Activated B cell treated with CpG ODN at 0.5 μM for 24 hours (primary cell): ENCODE results near the gene NHS. TPM values are rescaled to one million over a fixed set of nuclear protein-coding genes. Genes with fewer than 3 reads are reported as not detected.

Experiments
- ATAC-seq: fragments of 200-7000 bp; cut with Tn5 transposase; one replicate; pipeline ENCODE4 v1.10.0; 2021; ENCODE audit warnings: low read depth, mild to moderate bottlenecking, moderate library complexity
- CTCF ChIA-PET: fragments of 350-600 bp; sonication (Branson Sonifier 250); formaldehyde crosslinking; loops from one replicate; lab custom pipeline; 2021; ENCODE audit warnings: antibody characterized with exemption; lab: Charles Lee
- POLR2A ChIA-PET: fragments of 350-600 bp; sonication (Branson Sonifier 250); formaldehyde crosslinking; loops from one replicate; lab custom pipeline; 2021; ENCODE audit warnings: antibody characterized with exemption; lab: Charles Lee
- DNase-seq: peaks from one replicate; pipeline ENCODE4 v3.0.0; 2022
- H3K27ac Mint-ChIP-seq: one replicate; pipeline ENCODE4 v1.8.0; 2020; ENCODE audit warnings: mixed read lengths
- H3K27me3 Mint-ChIP-seq: one replicate; pipeline ENCODE4 v1.8.0; 2021; ENCODE audit warnings: mixed read lengths
- H3K36me3 Mint-ChIP-seq: one replicate; pipeline ENCODE4 v1.8.0; 2021; ENCODE audit warnings: low read depth, mixed read lengths
- H3K4me1 Mint-ChIP-seq: one replicate; pipeline ENCODE4 v1.8.0; 2021; ENCODE audit warnings: mixed read lengths
- H3K4me3 Mint-ChIP-seq: one replicate; pipeline ENCODE4 v1.8.0; 2020; ENCODE audit warnings: mild to moderate bottlenecking, mixed read lengths
- H3K9me3 Mint-ChIP-seq: one replicate; pipeline ENCODE4 v1.8.0; 2020; ENCODE audit warnings: mixed read lengths
- intact Hi-C: fragments of 100-400 bp; cut with micrococcal nuclease; formaldehyde crosslinking; loops from one replicate; pipeline ENCODE4 v1.15.1; 2024
- total RNA-seq: library from RNA; stranded (reverse); gene quantifications from 2 replicates; pipeline ENCODE4 v1.2.3, GENCODE V29; 2022
- TF ChIP-seq, protein P1 (sequence below): fragments of 200-600 bp; IDR thresholded peaks from one replicate; pipeline ENCODE4 v1.8.0; 2022; ENCODE audit warnings: antibody characterized with exemption, mild to moderate bottlenecking

Gene NHS
- total RNA-seq, 1 donor from 2014 or later: not detected

DNA sequence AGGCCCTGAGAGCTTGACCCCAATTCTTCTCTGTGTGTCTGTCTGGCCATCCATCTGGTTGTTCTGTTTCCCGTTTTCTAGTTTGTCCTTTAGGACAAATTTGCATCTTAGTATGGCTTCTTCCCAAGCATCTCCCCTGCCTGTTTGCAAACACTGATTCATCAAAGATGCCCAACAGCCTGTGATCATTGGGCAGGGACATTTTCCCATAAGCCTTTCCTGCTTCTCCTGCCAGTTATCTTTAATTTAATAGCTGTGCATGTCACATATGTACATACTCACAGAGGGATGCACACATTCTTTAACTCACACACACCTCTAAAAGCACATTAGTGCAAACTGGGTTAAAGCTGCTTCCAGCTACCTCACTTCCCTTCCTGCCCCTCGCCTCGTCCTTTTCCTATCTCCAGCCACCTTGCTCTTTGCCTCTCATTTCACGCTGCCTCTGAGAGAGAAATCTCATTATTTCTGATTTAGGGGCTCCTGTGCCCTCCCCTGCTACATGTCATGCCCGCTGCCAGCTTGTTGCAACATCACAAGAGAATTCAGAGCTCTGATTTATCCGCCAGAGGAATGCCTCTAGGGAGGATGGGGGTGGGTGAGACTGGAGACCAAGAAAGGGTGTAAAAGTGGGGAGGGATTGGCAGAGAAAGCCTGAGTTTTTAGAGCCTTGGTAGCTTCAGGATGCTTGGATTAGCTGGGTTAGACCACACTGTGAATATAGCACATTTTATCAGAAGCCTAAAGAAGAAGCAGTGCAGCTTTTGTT is 100.6 kb downstream of the NHS start:
- TF ChIP-seq, protein P1, sequence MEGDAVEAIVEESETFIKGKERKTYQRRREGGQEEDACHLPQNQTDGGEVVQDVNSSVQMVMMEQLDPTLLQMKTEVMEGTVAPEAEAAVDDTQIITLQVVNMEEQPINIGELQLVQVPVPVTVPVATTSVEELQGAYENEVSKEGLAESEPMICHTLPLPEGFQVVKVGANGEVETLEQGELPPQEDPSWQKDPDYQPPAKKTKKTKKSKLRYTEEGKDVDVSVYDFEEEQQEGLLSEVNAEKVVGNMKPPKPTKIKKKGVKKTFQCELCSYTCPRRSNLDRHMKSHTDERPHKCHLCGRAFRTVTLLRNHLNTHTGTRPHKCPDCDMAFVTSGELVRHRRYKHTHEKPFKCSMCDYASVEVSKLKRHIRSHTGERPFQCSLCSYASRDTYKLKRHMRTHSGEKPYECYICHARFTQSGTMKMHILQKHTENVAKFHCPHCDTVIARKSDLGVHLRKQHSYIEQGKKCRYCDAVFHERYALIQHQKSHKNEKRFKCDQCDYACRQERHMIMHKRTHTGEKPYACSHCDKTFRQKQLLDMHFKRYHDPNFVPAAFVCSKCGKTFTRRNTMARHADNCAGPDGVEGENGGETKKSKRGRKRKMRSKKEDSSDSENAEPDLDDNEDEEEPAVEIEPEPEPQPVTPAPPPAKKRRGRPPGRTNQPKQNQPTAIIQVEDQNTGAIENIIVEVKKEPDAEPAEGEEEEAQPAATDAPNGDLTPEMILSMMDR: no peak
- no peak for DNase-seq
- POLR2A ChIA-PET: no interaction called here
- Mint-ChIP-seq H3K36me3 (no peaks in the 10 kb centered on the region), H3K27me3 (no peaks in the 10 kb centered on the region), H3K4me3 (no peak overlapping the region), H3K27ac (no peak overlapping the region), H3K9me3 (no peaks in the 10 kb centered on the region), H3K4me1 (no peaks in the 10 kb centered on the region)
- no peak for ATAC-seq
- intact Hi-C loops: no loop called here
- CTCF ChIA-PET: no interaction called here

DNA sequence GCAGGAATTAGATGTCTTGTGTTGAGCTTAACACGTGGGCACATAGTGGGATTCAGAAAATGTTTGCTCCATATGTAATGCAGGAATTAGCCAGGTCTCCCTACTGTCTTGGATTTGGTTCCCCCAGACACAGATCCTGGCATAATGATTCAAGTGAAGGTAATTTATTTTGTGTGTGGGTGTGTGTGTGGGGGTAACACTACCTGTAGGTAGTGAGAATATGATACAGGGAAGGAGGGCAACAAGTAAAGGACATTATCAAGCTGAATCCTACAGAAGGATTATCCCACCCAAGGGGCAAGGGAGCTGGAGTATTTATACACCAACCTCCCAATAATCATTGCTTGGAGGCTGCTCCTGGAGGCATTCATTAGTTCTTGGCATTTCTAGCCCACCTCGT is 101.4 kb downstream of the NHS start:
- CTCF ChIA-PET: no interaction called here
- Mint-ChIP-seq H3K4me1 (no peaks in the 10 kb centered on the region), H3K27ac (no peak overlapping the region)

DNA sequence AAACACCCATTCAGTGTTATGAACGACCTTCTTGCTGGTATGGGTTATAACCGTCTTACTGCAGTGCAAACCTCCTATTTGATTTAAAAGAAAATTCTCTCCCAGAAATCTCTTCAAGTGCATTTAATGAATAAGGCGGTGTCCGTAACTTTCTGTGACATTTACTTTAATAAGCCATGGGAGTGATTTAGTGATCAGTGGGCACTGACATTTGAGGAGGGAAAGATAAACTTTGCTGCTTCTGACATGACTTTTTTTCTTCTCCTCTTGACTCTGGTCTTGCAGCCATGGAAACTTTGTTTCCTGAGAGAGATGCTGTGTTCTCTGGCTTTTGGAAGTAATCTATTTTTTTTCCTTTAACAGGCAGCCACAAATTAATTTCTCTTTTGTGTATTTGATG is 106.1 kb downstream of the NHS start:
- intact Hi-C loops: no loop called here
- Mint-ChIP-seq H3K4me1 (no peaks in the 10 kb centered on the region), H3K27ac (no peak overlapping the region), H3K36me3 (no peaks in the 10 kb centered on the region), H3K9me3 (no peaks in the 10 kb centered on the region), H3K27me3 (no peaks in the 10 kb centered on the region), H3K4me3 (no peak overlapping the region)
- ChIA-PET CTCF (no interaction called here), POLR2A (no interaction called here)
- ATAC-seq (no peak), DNase-seq (no peak)
- TF ChIP-seq, protein P1: no peak

More for the DNA sequence above, 101.4 kb downstream of the NHS start:
- POLR2A ChIA-PET: no interaction called here
- TF ChIP-seq, protein P1: no peak
- Mint-ChIP-seq H3K27me3 (no peaks in the 10 kb centered on the region), H3K36me3 (no peaks in the 10 kb centered on the region), H3K9me3 (no peaks in the 10 kb centered on the region), H3K4me3 (no peak overlapping the region)
- intact Hi-C loops: no loop called here
- DNase-seq (no peak), ATAC-seq (no peak)

DNA sequence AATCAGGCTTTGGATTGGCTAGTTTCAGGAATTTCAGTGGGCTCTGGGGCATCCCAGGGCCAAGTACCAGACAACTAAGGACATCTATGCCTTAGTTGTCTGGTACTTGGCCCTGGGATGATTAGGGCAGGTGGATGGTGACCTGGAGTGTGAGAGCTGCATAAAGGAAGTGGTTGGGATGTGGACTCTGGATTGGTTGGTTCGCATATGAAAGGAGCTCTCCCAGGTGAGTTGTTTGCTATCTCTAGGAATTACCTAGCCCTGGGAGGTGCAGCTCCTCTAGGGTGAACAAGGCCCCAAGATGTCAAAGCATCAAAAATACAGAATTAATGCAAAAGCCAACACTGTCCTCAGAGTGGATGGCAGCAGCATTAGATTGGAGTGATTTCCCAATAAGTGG is 109.6 kb downstream of the NHS start:
- no peaks in the 10 kb centered on the region for H3K9me3 Mint-ChIP-seq
- no peaks in the 10 kb centered on the region for H3K27me3 Mint-ChIP-seq
- no peaks in the 10 kb centered on the region for H3K36me3 Mint-ChIP-seq
- no peak overlapping the region for H3K27ac Mint-ChIP-seq
- TF ChIP-seq, protein P1: no peak
- H3K4me1 Mint-ChIP-seq: no peaks in the 10 kb centered on the region
- intact Hi-C loops: no loop called here
- no peak overlapping the region for H3K4me3 Mint-ChIP-seq
- CTCF ChIA-PET: no interaction called here
- POLR2A ChIA-PET: no interaction called here
- DNase-seq (no peak), ATAC-seq (no peak)

DNA sequence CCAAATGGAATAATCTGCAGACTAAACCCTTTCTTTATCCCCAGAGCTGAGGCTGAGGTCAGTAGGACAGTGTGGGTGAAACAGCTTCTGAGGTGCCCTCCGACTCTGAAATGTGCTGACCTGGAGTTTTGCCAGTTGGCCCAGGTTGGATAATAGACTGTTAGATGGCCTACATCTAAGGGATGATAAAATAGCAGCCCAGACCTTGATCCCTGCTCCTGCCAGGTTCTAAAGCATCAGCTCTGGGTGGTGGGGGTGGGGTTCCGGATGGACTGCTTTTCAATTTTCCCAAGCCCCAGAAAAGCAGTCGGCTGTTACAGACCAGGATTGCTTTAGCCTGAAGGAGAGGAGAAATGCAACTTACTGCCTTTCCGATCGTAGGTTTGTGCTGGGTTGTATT is 110.4 kb downstream of the NHS start:
- no peaks in the 10 kb centered on the region for H3K27me3 Mint-ChIP-seq
- no peak for ATAC-seq
- intact Hi-C loops: no loop called here
- DNase-seq: no peak
- TF ChIP-seq, protein P1: no peak
- ChIA-PET POLR2A (no interaction called here), CTCF (no interaction called here)
- no peaks in the 10 kb centered on the region for H3K36me3 Mint-ChIP-seq
- H3K9me3 Mint-ChIP-seq: no peaks in the 10 kb centered on the region
- H3K4me3 Mint-ChIP-seq: no peak overlapping the region
- no peak overlapping the region for H3K27ac Mint-ChIP-seq
- H3K4me1 Mint-ChIP-seq: no peaks in the 10 kb centered on the region
